GM19025 (cell line): ENCODE measurements around the gene NFIA.

Experiments used
- ATAC-seq: cut with Tn5 transposase; IDR thresholded peaks from one replicate; pipeline ENCODE4 v1.9.1; 2021; ENCODE audit warnings: mild to moderate bottlenecking, low read depth, moderate library complexity; ENCODE audit not compliant: unreplicated experiment

The NFIA gene

DNA sequence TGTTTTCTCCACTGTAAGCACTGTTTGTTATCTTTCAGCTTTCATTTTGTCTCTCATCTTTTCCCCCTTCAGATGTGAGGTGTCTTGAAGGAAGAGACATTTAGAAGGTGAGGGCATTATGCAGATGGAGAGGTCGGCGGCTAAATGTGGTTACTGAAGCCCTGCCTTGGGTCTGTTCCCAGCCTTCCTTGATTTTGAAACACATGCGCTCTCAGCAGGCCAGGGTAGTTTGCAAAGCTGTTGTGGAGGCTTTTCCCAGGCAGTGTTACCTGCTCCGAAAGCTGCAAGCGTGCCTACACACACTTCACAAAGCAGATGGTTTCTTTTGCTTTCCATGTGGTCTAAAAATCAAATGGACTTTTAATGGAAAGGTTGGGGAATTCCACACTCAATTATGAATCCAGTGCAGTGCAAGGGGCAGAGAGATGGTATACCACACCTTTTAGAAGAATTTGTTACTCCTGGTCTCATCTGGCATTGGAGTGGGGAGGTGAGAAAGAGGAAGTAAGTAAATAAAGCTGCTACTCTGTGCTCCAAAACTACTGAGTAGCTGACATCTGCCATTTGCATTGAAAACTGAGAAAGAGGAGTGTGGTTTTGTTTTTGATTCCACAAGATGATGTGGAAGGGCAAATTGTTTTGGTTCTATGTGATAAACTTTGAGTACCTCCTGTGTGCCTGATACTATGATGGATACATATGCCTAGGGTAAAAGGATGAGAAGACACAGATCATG, 91.9 kb downstream of the NFIA start:
- ATAC-seq = no peak

DNA sequence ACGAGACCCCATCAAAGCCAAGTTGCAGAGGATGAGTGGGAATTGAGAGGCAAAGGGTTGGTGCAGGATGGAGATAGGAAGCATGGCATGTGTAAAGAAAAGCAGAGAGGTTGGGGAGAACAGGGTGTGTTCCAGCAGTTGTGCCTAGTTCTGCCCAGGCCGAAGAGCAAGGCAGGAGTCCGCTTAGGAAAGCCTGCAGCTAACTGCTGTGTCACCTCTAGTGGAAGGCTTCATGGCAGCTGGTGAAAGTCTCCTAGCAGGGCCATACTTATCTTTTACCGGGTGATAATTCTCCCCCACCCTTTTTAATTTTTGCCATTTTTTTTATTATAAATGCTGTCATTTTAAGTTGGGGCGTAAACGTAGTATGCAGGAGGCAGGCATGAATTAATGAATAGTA, 93.6 kb downstream of the NFIA start:
- ATAC-seq = no peak

DNA sequence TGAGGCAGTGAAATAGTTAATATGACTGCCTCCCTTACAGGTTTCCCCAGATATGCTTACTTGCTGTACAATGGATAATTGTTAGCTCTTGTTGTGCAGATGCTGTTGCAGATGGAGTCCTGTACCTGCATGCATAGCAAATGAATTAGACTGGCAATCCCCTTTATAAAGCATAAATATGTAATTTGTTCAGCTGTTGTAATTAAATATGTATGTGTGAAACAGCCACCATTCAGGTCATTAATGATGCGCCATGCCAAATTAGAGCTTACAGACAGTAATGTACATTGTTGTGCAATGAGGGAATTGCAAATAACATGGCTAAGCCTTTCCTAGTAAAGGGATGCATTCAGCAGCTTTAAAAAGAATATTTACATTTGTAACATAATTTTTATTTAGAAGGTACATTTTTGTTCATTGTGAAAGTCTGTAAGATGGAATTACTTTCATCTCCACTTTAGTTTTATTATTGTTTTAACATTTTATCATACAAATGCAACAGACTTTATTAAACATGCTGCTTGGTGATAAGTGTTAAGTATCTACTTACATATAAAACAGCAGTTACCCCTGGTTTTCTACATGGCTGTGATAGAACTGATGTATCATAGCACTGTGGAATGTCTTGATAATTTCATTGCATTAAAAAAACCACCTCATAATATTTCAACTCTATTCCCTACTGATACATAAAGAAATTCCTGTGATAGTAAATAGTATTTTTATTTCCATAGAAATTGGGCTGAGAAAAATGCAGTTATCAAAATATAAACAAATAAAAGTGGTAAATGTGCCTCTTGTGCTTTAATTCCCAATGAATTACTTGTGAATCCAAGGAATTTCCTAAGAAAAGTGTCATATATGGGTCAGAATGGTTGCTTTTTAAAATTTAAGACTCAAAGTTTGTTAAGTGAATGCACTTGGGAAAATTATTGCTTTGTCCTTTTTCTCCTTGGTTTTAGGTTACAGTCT, 99.0 kb downstream of the NFIA start:
- ATAC-seq = no peak

DNA sequence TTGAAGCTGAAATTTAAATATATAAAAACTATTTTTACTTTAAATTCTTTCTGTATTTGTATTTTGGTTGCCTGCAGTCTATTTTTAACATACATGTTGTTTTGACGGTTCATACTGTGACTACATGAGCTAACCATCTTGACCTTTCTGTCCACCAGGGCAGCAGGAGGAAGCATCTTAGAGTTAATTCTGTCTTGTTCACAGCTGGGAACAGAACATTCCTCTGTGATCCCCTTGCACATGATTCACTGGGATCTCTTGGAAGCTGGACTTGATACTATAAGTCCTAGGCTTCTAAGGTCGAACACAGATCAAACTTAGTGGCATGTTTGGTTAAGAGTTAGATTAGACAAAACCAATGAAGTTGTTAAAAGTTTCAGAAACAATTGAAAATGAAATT, 99.7 kb downstream of the NFIA start:
- no peak for ATAC-seq

DNA sequence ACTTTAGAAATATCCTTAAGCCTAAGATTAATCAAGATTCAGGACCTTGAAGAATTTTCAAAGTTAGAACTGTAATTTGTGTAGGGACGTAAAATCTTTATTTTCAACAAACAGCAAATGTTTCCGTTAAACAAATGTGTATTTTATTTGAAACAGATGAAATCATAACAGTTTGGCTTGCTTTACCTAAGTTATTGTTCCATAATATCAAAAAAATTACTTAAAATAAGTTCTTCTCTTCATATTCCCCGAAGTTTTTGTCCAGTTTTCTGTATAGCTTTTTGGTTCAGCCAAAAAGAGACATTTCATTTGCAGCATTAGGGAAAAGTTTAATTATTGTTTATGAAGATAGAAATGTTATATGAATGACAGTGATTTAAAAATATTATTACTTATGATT, 100.1 kb downstream of the NFIA start:
- no peak for ATAC-seq

DNA sequence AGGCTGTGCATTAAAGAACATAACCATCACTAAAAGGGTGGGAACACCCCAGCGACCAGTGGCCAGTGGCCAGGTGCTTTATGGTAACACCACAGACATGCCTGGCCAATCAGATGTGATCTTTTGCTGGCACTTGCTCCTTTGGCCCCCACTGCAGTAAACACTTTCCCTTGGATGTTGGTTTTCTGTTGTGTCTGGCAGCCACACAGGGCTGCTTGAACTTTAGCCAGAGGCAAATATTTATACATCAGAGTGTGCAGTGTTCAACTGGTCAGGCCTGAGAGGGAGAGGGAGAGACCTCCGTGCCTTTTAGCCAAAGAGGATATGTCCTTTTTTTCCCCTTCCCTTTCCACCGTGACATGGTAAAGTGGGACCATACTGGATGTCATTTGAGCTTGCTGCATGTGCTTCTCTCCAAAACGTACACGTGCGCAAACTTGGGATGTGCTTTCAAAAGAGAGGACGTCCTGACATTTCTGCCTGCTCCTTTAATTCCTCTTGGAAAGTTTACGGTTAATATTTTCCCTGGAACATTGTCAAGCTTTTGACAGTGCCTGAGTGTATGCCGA, 101.2 kb downstream of the NFIA start:
- ATAC-seq = no peak

DNA sequence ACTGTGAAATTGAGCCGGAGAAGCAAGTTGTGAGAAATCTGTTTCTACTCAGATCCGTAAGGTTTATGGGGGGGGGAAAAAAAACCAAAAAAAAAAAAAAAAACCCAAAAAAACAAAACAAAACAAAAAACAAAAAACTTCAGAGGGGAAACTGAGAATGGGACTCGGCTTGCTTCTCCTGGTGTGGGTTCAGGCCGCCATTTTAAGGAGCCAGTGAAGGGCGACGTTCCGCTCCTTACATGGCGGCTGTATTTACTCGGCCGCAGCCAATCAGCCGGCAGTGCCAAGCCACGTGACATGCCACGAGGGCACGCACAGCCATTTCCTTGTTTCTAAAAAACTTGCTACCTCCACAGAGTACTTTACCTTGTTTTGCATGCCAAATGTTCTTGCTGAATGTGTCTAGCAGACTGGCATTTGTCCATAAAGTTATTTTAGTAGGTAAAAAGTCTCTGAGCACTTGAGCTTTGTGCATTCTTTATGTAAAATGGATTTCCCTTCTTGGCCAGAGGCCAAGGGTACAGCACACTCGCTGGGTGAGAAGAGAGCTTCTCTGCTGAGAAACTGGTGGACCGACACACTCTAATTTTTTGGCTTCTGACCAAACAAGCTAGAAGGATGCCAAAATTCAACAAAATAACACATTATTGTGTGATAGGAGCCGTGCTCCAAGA, 101.8 kb downstream of the NFIA start:
- ATAC-seq = no peak

DNA sequence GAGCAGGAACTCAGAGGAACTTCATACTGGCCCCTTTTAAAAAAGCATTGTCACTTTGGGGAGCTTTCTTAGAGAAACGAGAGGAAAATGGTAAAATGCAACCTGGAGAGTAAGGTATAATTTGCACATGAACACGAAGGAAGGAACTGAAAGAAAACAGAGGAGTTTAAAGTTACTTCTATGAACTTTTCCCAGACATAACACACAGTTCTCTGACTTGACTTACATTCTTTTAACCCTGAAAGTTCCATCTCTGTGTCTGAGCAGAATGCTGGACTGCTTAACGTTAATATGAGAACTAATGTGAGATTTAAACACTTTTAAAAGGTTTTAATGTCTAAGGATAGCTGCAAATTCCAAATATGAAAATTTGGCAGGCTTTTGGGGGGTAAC, 102.3 kb downstream of the NFIA start:
- ATAC-seq = no peak

DNA sequence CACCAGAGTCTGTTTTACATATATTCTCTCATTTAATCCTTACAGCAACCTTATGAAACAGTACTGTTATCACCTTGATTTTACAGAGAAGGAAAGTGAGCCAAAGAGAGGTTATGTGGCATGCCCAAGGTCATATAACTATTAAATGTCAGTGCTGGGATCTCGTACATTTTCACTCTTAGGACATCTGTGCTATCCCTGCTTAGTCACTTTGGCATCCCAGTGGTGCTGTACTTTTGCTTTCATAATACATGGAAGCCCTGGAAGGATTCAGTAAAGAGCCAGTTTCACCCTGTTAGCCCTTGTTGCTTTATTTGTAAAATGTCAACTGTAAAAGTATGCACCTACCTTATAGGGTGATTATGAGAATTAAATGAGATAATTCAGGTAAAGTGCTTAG, 104.4 kb downstream of the NFIA start:
- no peak for ATAC-seq

DNA sequence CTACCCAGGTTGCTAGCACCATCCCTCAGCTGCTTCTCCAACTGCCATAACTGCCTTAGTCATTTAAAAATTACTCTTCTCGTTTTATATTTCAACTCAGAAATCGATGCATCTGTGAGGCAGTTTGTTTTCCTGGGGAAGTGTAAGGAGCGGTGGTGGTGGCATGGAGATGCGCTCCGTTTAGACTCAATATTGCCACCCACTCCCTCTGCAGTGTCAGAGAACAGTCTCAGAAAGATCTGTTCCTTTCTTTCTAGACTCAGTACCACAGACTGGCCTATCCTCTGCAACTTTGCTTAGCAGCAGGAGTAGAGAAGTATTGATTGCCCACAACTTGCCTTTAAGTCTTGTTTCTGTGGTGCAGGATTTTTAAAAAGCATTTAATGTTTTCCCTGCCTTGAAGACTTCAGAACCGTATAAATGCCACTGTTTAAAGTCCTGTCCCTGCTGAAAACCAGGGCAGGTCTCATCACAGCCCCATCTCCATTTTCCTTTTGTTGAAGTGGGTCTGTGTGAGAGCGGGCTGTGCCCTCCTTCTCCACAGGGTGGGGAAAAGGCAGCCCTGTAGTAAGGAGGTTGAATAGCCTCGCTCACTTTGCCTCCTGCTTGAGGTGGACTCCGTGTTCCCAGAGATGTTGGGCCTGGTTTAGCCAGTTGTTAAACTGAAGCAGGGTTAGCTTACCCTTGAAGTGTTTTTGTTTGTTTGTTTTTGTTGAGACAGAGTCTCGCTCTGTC, 105.2 kb downstream of the NFIA start:
- no peak for ATAC-seq

DNA sequence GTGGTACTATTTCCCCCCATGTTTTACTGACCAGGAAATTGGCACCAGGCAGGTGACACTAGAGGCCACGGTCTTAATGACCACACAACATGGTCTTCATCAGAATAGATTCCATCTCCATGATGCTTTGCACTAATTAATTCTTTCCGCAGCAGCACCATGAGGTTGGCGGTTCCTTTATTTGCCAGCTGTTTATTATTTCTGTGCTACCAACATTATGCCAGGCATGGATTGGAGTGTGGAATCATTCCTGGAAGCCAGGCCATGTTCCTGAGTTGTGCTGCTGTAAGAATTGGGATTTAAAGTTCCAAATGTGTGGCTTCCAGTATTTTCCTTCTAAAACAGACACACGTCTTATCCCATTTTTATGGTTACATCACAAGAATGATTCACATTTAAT, 107.8 kb downstream of the NFIA start:
- no peak for ATAC-seq

DNA sequence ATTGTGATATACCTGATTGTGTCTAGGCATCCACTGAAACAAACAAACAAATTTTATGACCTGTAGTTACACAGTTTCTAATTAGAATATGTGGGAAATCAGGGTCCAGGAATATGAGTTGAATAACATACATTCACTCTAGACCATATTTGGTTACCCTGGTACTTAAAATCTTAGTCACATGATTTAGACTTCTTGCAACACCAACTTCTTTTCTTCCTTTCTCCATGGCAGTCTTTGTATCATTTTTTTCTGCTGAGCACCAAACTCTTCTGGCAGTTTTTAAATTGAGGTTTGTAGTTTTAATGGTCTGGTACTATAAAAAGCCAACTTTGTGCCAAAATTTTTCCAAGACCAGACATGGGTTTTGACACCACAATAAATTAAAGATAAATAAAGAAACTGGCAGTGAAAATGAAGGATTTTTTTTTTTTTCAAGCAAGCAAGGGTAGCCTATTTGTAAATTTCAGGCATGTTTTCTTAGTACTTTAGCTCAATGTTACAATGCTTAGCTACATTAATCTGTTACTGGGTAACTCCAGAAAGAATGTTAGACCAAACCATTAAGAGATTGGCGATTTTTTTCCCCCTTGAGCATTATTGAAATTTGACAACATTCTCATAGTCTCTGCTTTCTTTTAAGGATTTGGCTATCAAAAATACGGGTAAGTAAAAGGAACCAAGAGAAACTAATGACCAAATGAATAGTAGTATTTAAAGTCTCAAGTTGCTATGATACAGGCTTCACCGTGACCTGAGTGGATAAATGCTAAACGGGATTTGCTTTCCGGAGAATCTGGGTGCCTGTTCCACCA, 108.5 kb downstream of the NFIA start:
- no peak for ATAC-seq

DNA sequence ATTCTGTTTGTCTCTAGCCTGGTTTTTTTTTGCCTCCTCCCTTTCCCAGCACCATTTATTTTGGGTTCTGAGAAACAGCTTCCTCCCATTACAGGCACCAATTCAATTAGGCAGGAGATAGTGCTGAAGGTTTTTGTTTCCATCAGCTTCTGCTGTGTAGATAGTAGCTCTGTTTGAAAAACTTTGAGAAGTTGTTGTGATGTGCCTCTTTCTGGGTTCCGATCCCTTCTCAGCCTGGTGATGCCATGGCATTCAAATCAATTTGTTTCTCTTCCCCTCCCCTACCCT, 109.0 kb downstream of the NFIA start:
- ATAC-seq = no peak

DNA sequence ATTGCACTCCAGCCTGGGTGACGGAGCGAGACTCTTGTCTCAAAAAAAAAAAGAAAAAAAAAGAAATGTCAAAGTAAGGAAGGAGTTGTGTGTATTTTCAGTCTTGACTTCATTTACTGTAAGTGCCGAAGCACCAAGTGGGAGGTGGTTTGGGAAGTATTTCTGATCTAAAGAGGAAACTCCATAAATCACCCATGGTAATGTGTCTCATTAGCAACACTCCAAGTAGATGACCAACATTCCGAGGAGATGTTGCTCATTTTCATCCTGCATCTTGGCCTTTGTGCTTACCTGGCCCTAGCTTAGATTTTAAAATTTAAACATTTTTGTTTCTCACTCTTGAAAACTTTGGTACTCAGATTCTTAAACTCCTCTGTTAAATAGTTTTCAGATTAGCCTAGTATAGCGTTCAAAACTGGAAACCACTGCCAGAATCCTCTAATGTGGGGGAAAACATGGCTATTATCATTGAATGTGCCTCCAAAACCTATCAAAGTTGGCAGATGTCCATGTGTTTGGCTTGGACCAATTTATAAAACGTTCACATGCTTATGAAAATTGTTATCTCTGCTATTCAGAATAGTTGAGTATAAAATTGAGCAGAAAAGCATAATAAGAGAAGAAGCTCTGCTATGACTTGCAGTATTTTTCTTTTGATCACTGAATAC, 110.4 kb downstream of the NFIA start:
- no peak for ATAC-seq

DNA sequence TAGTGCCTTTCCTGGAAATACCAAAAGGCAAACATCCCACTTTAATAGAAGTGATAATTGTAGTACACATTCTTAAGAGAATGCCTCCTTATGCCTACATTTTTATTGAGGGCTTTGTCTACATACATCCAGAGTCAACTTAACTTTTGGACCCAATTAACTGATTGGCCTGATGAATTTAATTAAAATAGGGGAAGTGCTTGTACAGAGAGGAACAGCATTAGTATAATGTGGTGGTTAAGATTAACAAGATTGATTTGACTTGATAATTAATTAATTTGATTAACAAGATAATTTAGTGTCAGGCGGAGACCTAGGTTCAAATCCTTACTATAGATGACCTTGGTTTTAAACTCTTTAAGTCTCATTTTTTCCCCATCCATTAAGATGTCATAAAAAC, 111.4 kb downstream of the NFIA start:
- ATAC-seq = no peak

DNA sequence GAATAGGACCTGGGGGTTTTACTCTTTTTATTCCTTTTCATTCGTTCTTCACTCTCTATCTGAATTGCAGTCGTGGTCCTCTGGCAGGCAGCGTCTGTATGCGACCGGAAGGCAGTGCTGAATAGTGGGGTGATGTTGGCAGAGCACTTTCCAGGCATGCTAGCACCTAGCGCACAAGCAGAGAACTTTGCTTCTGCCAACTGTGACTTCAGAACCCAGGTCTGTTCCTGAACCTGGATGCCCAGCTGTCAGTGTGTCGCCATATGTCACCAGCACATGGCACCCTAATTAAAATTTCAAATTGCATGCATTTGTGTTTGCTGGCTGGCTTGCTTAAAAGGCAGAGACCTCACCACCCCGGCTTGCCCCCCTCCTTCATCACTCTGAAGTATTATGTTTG, 116.2 kb downstream of the NFIA start:
- ATAC-seq = no peak

DNA sequence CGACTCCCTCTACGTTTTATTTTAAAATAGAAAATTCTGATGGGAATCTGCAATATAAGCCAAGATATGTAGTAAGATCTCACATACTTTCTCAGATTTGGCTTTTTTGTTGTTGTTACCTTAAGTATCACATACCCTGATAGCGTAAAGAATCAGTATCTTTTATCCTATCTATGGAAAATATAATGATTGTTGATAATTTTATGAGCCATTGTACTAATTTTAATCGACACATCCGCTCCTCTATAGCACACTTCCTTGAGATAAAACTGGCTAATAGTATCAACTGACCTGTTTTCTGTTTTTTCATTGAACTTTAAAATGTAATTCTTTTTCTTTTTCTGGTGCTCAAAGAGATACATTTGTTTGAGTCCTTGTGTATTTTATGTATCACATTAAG, 118.7 kb downstream of the NFIA start:
- no peak for ATAC-seq

DNA sequence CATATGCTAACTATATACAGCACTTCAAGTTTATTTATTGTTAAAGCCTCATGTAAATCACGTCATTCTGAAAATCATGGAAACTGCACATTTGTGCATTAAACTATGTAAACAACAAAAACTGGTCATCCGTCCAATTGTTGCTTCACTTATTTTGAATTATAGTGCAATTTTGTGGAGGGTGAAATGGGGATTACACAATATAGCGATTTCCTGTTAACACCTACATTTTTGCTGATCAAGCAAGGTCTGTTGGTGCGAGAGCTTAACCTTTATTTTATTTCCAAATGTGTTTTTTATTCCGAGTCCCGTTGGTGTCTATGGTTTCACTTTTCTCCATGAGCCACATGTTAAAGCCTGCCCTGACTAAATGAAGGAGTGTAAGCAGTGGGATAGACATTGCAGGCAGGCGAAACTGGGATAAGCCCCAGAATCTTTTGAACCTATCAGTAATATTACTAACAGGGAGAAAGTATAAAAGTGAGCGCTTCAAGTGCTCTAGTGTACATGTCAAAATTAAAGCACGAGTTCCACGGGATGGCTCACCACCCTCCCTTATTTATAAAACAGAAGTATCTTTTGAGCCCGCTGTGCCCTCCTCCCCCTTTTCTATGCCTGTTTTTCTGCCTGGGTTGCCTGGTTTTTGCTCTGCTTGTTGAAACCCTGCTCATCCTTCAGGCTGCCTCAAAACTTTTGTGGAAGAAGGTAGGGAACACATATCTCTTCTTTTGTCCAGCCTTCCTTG, 120.7 kb downstream of the NFIA start:
- ATAC-seq = no peak
